ENCODE results near the gene WDCP. TPM values are rescaled to one million over a fixed set of nuclear protein-coding genes. Genes with fewer than 3 reads are reported as not detected.

Gene WDCP
- total and polyA plus RNA-seq, 10 of the 15 experiments (the other 5 are each of a cell fraction or from before 2014, with no cell fraction given): 5.5 to 21.3 (median 13.2) TPM

- TF ChIP-seq PKNOX1 (IDR thresholded peaks at IDR 0.05) (no peak), IKZF1 (conservative IDR thresholded peaks at IDR 0.05) (no peak), BCLAF1 (IDR thresholded peaks at IDR 0.05) (no peak), RAD21 (IDR thresholded peaks at IDR 0.05; ENCODE audit: insufficient read depth, low read depth, low read length) (no peak), E2F4 (IDR thresholded peaks at IDR 0.05; ENCODE audit: low read depth, low read length) (no peak), POLR2AphosphoS2 (IDR thresholded peaks at IDR 0.05; ENCODE audit: low read depth, low read length) (no peak), HSF1 (IDR thresholded peaks at IDR 0.05; ENCODE audit: low read depth, low read length) (no peak), NFIC (IDR thresholded peaks at IDR 0.05; ENCODE audit: low read depth, low read length) (no peak), CUX1 (IDR thresholded peaks at IDR 0.05; ENCODE audit: insufficient replicate concordance, low read depth, low read length) (no peak), LARP7 (IDR thresholded peaks at IDR 0.05) (no peak), WRNIP1 (IDR thresholded peaks at IDR 0.05; ENCODE audit: borderline replicate concordance, low read depth, low read length) (no peak), FOXK2 (IDR thresholded peaks at IDR 0.05) (no peak)
Measured at GRCh38 chr2:24054366-24055010, 7.3 kb upstream of the WDCP start (continued).

All from GM12878 (cell line).